ENCODE measurements around the gene TWIST2.

- TF ChIP-seq CTCF (IDR thresholded peaks at IDR 0.05; ENCODE audit: low read length) = no peak
- TF ChIP-seq EZH2phosphoT487 (IDR thresholded peaks at IDR 0.05; ENCODE audit: low read length) = no peak
Measured at GRCh38 chr2:238940806-238941205, 92.9 kb downstream of the TWIST2 start.
